ENCODE measurements around the gene POLE4. TPM values are rescaled to one million over a fixed set of nuclear protein-coding genes. Genes with fewer than 3 reads are reported as not detected.

Gene POLE4
- total RNA-seq, 1 donor from 2014 or later, result 19.1 TPM

- no peak for DNase-seq
Observed at GRCh38 chr2:75002007-75002406, 43.6 kb downstream of the POLE4 start.

DNA sequence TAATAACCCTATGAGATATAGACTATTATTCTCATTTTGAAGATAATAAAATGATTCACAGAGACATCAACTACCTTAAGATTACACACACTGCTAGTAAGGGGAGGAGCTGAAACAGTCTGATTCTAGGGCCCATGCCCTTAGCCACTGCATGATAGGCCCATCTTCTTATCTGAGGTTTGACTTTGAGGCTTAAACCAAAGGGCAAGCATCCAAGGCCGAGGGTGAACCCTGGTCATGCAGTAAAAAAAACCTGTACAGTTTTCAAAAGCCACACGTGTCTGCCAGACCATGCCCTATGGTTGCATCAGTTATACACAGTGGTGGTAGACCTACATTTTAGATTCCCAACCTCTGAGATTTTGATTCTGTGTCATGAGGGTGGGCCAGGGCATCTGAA is 44.8 kb downstream of the POLE4 start:
- DNase-seq, result no peak

- no peak for DNase-seq
Observed at GRCh38 chr2:75003773-75004172, 45.3 kb downstream of the POLE4 start.

DNA sequence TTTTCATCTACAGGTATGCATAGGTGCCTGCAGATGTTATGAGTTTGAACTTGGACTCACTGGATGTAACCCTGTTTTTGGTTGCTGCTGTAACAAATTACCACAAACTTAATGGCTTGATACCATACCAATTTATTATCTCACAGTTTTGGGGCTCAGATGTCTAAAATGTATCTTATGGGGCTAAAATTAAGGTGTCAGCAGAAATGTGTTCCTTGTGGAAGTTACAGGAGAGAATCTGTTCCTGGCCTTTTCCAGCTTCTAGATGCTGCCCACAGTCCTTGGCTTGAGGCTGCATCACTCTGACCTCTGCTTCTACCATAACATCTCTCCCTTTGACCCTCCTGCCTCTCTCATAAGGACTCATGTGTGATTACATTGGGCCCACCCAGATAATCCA is 47.6 kb downstream of the POLE4 start:
- DNase-seq, result no peak

GRCh38 chr2:75007061-75007460 is 48.6 kb downstream of the POLE4 start:
- DNase-seq, result no peak

DNA sequence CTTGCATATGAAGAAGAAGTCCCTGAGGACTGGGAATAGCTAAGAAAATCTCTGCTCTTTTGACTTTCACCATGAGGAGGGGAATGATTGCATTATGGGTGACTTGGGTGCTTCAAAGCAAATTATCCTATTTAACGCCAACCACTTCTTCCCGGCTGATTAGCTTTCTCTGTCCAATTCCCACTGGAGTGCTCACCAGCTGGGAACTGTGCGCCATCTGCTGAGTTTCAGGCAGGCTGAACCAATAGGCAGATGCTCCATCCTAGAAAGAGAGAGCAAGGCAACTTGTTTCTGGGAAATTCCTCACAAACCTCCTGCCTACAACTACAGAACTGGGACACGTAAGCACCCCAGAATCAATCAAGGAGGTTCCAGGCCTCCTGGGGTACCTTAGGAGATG is 49.4 kb downstream of the POLE4 start:
- peak; percentile 14 for DNase-seq

DNA sequence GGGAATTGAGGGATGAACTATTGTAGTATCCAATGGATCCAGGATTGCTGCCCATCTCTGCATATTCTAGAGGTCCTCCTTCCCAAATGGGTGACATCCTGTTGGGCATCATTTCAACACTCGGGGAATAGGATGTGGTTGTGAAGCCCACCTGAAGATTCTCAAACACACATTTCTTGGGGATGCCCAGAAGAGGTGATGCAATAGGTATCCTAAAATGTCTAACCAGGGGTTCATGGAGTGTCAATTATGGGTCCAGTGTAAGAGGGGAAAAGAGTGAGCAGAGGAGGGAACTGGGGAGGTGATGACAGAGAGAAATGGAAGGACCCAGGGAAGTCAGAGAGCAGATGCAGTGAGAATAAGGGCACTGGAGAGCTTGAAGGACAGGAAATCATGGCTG is 52.1 kb downstream of the POLE4 start:
- DNase-seq, result no peak

GRCh38 chr2:75012080-75012479 is 53.6 kb downstream of the POLE4 start:
- DNase-seq, result no peak

GRCh38 chr2:75018162-75018561 is 59.7 kb downstream of the POLE4 start:
- no peak for DNase-seq

Other genes starting within 250 kb of the POLE4 start
- gene HK2, start 124.5 kb upstream of the POLE4 start, total RNA-seq, result 68.1 TPM
- 0.41 TPM for gene TACR1, start 240.9 kb downstream of the POLE4 start, total RNA-seq

Measured in tongue (tissue), 2 donors.